GM21447 (cell line): ENCODE data around the gene PROK1.
"Not testable (repeated sequence)": the region's sequence is repeated elsewhere in the genome, so short reads cannot be mapped to it uniquely, and the experiment has no call there.

Experiments
- ATAC-seq: cut with Tn5 transposase; IDR thresholded peaks from one replicate; pipeline ENCODE4 v1.9.1; 2021; ENCODE audit not compliant: unreplicated experiment

The PROK1 gene

GRCh38 chr1:110433213-110433612 lies 17.7 kb upstream of the PROK1 start:
- no peak for ATAC-seq

- no peak for ATAC-seq
Observed at GRCh38 chr1:110433803-110434202, 17.1 kb upstream of the PROK1 start.

- no peak for ATAC-seq
Observed at GRCh38 chr1:110434946-110435345, 16.0 kb upstream of the PROK1 start.

- ATAC-seq, result no peak
Observed at GRCh38 chr1:110436635-110437034, 14.3 kb upstream of the PROK1 start.

- not testable (repeated sequence) for ATAC-seq
Observed at GRCh38 chr1:110437645-110438299, 13.2 kb upstream of the PROK1 start.

GRCh38 chr1:110438893-110439292 lies 12.1 kb upstream of the PROK1 start:
- no peak for ATAC-seq

DNA sequence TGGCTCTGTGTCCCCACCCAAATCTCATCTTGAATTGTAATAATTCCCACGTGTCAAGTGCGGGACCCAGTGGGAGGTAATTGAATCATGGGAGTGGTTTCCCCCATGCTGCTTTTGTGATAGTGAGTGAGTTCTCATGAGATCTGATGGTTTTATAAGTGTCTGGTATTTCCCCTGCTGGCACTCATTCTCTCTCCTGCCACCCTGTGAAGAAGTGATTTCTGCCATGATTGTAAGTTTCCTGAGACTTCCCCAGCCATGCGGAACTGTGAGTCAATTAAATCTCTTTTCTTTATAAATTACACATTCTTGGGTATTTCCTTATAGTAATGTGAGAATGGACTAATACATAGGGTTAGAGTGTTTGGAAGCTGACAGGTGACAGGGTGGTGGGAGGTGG lies 11.1 kb upstream of the PROK1 start:
- not testable (repeated sequence) for ATAC-seq

GRCh38 chr1:110440877-110441276 lies 10.1 kb upstream of the PROK1 start:
- no peak for ATAC-seq

- ATAC-seq, result no peak
Observed at GRCh38 chr1:110441888-110442287, 9.1 kb upstream of the PROK1 start.

DNA sequence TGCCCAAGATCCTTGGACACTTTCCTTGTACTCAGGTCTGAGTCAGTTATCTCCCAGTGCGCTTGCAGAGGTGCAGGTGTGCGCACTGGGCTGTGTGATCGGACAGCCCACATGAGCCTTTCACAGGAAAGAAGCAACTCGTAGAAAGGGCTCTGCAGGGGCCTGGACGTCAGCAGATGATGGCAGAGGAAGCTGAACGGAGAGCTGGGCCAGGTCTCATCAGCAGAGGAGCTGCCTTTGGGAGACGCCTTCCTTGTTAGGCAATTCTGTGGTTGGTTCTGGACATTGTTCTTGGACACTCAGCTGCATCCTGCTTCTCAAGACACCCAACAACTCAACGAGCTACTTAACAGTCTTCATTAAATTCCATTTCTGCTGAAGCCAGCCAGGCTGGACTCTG lies 7.5 kb upstream of the PROK1 start:
- no peak for ATAC-seq

DNA sequence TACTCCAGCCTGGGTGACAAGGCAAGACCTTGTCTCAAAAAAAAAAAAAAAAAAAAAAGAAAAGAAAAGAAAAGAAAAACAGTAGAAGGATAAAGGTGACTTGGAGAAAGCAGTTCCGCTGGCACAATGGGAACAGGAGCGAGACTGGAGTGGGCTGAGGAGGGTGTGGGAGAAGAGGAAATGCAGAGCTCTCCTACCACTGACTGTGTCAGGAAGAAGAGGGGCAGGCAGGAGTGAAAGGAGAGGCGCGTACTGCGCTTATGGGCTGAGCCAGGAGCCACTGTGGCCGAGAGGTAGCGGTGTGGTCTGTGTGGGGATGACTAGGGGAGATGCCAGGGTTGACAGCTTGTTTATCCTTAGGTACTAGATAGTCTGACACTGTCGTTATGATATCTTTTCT lies 6.4 kb upstream of the PROK1 start:
- ATAC-seq, result no peak

GRCh38 chr1:110449661-110450651 lies 993 bp upstream of the PROK1 start:
- ATAC-seq, result no peak

GRCh38 chr1:110452330-110452729 lies 1.4 kb downstream of the PROK1 start:
- no peak for ATAC-seq

GRCh38 chr1:110453829-110454228 lies 2.9 kb downstream of the PROK1 start:
- no peak for ATAC-seq

GRCh38 chr1:110454328-110454727 lies 3.4 kb downstream of the PROK1 start:
- ATAC-seq, result no peak

GRCh38 chr1:110455151-110455550 lies 4.2 kb downstream of the PROK1 start:
- no peak for ATAC-seq

DNA sequence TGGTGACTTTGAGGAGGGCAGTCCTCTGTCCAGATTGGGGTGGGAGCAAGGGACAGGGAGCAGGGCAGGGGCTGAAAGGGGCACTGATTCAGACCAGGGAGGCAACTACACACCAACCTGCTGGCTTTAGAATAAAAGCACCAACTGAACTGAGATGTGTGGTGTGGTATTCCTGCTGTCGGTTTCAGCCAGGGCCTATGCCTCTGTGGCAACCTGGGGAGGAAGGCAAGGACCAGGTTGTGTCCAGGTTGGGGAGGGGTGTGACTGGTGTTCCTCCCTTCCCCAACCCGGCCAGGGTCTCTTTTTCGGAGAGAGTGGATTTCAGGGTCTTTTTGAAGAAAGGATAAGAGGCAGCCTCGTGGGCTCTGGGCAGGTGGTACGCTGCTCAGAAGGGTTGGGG lies 6.3 kb downstream of the PROK1 start:
- no peak for ATAC-seq

- no peak for ATAC-seq
Observed at GRCh38 chr1:110460253-110461220, 9.6 kb downstream of the PROK1 start.

- ATAC-seq, result no peak
Observed at GRCh38 chr1:110462093-110462492, 11.1 kb downstream of the PROK1 start.

GRCh38 chr1:110462964-110463363 lies 12.0 kb downstream of the PROK1 start:
- no peak for ATAC-seq

- no peak for ATAC-seq
Observed at GRCh38 chr1:110463725-110464124, 12.8 kb downstream of the PROK1 start.
